HL-60 (cell line): ENCODE results near the gene PGAP6.

Source experiments
- DNase-seq, 2 experiments: peaks; one replicate each; pipeline ENCODE4 v3.0.0-alpha.2; 2010 to 2020; ENCODE audit warnings: low read depth in 1 of 2, low spot score in 1 of 2
- H3K27ac ChIP-seq: fragments of 250-450 bp; sonication (Bioruptor Pico); replicated peaks from 2 replicates; pipeline ENCODE4 v1.5.1; 2020; ENCODE audit warnings: mild to moderate bottlenecking, moderate library complexity
- H3K27me3 ChIP-seq: fragments of 250-450 bp; sonication (Bioruptor Pico); 2 replicates; pipeline ENCODE4 v1.5.1; 2021; ENCODE audit warnings: mild to moderate bottlenecking, moderate library complexity; ENCODE audit not compliant: insufficient read depth, poor library complexity, severe bottlenecking
- H3K4me3 ChIP-seq: replicated peaks from 2 replicates; pipeline ENCODE4 v1.5.1; 2011; ENCODE audit warnings: mild to moderate bottlenecking, control low read depth, low read length; ENCODE audit not compliant: insufficient read depth
- CTCF ChIP-seq: IDR thresholded peaks from one replicate; pipeline ENCODE4 v1.5.1; 2011; ENCODE audit warnings: low read length, control low read depth, inconsistent platforms; ENCODE audit not compliant: insufficient read depth
- GABPA ChIP-seq: IDR thresholded peaks from 2 replicates; pipeline ENCODE4 v1.6.1; 2012; ENCODE audit warnings: low read depth
- POLR2AphosphoS5 ChIP-seq: IDR thresholded peaks from 2 replicates; pipeline ENCODE4 v1.6.1; 2012; ENCODE audit warnings: low read depth
- SPI1 ChIP-seq: IDR thresholded peaks from 2 replicates; pipeline ENCODE4 v1.6.1; 2012; ENCODE audit warnings: low read depth, mild to moderate bottlenecking, borderline replicate concordance
- TF ChIP-seq, protein P1 (sequence below): IDR thresholded peaks from 2 replicates; pipeline ENCODE4 v1.6.1; 2012; ENCODE audit warnings: low read depth; ENCODE audit not compliant: insufficient replicate concordance

Gene PGAP6

DNA sequence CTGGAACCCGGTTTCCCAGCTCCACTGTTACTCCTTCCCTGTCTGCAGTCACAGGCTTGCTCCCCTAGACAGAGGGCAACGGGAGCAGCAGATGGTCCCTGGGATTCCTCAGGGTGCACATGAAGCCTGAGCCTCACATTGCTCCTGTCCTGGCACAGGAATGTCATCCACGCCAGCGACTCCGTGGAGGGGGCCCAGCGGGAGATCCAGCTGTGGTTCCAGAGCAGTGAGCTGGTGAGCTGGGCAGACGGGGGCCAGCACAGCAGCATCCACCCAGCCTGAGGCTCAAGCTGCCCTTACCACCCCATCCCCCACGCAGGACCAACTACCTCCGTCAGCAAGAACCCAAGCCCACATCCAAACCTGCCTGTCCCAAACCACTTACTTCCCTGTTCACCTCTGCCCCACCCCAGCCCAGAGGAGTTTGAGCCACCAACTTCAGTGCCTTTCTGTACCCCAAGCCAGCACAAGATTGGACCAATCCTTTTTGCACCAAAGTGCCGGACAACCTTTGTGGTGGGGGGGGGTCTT is 18.3 kb upstream of the PGAP6 start:
- peak overlapping the region; percentile 82 for H3K4me3 ChIP-seq
- DNase-seq, result peak in 1 of 2 experiments; percentile 69
- H3K27me3 ChIP-seq, result no peaks in the 10 kb centered on the region
- peak overlapping the region; percentile 98 for H3K27ac ChIP-seq
- no peak for TF ChIP-seq CTCF
- TF ChIP-seq POLR2AphosphoS5, result 0 out of 2 replicates have a peak, but pooled peaks have one; percentile 16
- TF ChIP-seq, protein P1, sequence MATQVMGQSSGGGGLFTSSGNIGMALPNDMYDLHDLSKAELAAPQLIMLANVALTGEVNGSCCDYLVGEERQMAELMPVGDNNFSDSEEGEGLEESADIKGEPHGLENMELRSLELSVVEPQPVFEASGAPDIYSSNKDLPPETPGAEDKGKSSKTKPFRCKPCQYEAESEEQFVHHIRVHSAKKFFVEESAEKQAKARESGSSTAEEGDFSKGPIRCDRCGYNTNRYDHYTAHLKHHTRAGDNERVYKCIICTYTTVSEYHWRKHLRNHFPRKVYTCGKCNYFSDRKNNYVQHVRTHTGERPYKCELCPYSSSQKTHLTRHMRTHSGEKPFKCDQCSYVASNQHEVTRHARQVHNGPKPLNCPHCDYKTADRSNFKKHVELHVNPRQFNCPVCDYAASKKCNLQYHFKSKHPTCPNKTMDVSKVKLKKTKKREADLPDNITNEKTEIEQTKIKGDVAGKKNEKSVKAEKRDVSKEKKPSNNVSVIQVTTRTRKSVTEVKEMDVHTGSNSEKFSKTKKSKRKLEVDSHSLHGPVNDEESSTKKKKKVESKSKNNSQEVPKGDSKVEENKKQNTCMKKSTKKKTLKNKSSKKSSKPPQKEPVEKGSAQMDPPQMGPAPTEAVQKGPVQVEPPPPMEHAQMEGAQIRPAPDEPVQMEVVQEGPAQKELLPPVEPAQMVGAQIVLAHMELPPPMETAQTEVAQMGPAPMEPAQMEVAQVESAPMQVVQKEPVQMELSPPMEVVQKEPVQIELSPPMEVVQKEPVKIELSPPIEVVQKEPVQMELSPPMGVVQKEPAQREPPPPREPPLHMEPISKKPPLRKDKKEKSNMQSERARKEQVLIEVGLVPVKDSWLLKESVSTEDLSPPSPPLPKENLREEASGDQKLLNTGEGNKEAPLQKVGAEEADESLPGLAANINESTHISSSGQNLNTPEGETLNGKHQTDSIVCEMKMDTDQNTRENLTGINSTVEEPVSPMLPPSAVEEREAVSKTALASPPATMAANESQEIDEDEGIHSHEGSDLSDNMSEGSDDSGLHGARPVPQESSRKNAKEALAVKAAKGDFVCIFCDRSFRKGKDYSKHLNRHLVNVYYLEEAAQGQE, result no peak
- no peak for TF ChIP-seq GABPA
- no peak for TF ChIP-seq SPI1

- peak overlapping the region; percentile 98 for H3K27ac ChIP-seq
- TF ChIP-seq GABPA, result no peak
- no peak for TF ChIP-seq CTCF
- TF ChIP-seq POLR2AphosphoS5, result no peak
- no peak for TF ChIP-seq SPI1
- TF ChIP-seq, protein P1, result no peak
- peak overlapping the region; percentile 82; the same call in 1 of the 2 replicates for H3K4me3 ChIP-seq
- H3K27me3 ChIP-seq, result no peaks in the 10 kb centered on the region
- no peak for DNase-seq
These were observed 17.7 kb upstream of the PGAP6 start for GRCh38 chr16:399340-400019.

DNA sequence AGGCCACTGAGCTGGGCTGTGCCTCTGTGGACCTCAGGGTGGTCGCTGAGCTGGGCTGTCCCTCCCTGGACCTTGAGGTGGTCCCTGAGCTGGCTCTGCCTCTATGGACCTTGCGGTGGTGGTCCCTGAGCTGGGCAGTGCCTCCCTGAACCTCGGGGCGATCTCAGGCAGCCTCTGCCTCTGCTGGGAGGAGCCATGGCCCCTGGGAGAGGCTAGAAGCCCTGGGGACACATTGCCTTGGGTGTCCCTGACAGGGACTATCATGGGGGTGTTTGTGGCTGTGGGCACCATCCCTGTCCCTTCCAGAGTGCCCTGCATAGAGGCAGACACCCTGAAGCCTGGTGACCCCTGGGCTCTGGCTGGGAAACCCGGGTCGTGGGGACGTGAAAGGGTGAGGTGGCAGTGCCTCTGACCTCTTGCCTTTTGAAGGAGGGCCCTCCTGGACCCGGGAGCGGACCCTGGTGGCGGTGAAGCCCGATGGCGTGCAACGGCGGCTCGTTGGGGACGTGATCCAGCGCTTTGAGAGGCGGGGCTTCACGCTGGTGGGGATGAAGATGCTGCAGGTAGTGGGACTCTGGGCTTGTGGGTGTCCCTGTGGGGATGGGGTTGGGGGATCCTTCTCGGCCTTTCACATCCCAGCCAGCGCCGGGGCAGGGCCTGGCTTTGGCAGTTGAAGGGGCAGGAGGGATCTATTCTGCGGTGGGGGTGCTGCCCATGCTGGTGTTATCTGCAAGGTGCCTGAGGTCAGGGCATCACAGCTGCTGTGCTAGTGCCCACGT is 17.0 kb upstream of the PGAP6 start:
- no peak overlapping the region for H3K4me3 ChIP-seq
- no peaks in the 10 kb centered on the region for H3K27me3 ChIP-seq
- peak overlapping the region; percentile 98 for H3K27ac ChIP-seq
- no peak for DNase-seq
- TF ChIP-seq CTCF (no peak), POLR2AphosphoS5 (peak; percentile 36; the same call in 1 of the 2 replicates)
